Epithelial cell of proximal tubule (primary cell): ENCODE data around the gene CELA3B. TPM values are rescaled to one million over a fixed set of nuclear protein-coding genes. Genes with fewer than 3 reads are reported as not detected.
"Not testable (repeated sequence)": the region's sequence is repeated elsewhere in the genome, so short reads cannot be mapped to it uniquely, and the experiment has no call there.

ENCODE experiments used
- DNase-seq: peaks from one replicate; pipeline ENCODE4 v3.0.0-alpha.2; 2011; ENCODE audit warnings: low read depth
- H3K4me3 ChIP-seq: 2 replicates; pipeline ENCODE4 v1.5.1; 2011; ENCODE audit warnings: low read depth, mild to moderate bottlenecking, low read length
- total RNA-seq: library from RNA; depleted of rRNA; stranded (reverse); fragments of >200 nt; gene quantifications from 2 replicates; pipeline ENCODE4 v1.2.3, GENCODE V29; 2015
- TF ChIP-seq, protein P1 (sequence below): conservative IDR thresholded peaks from 2 replicates; pipeline ENCODE4 v1.5.1; 2012; ENCODE audit warnings: low read depth, mild to moderate bottlenecking, low read length

The CELA3B gene
- total RNA-seq, 1 donor from 2014 or later = not detected

- DNase-seq = no peak
- no peak within 1 kb of the TSS for H3K4me3 ChIP-seq
- TF ChIP-seq, protein P1, sequence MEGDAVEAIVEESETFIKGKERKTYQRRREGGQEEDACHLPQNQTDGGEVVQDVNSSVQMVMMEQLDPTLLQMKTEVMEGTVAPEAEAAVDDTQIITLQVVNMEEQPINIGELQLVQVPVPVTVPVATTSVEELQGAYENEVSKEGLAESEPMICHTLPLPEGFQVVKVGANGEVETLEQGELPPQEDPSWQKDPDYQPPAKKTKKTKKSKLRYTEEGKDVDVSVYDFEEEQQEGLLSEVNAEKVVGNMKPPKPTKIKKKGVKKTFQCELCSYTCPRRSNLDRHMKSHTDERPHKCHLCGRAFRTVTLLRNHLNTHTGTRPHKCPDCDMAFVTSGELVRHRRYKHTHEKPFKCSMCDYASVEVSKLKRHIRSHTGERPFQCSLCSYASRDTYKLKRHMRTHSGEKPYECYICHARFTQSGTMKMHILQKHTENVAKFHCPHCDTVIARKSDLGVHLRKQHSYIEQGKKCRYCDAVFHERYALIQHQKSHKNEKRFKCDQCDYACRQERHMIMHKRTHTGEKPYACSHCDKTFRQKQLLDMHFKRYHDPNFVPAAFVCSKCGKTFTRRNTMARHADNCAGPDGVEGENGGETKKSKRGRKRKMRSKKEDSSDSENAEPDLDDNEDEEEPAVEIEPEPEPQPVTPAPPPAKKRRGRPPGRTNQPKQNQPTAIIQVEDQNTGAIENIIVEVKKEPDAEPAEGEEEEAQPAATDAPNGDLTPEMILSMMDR = no peak
These were observed 24.6 kb downstream of the CELA3B start, which contains the start of gene CELA3A for GRCh38 chr1:22001409-22001808. CELA3A (plus strand) TSS chr1:22001657; CDS start chr1:22001675, 18 bp downstream.

GRCh38 chr1:22002461-22002860 is 25.6 kb downstream of the CELA3B start:
- DNase-seq = not testable (repeated sequence)

GRCh38 chr1:22002875-22003274 is 26.1 kb downstream of the CELA3B start:
- not testable (repeated sequence) for DNase-seq, H3K4me3 ChIP-seq

More at GRCh38 chr1:22002461-22002860, 25.6 kb downstream of the CELA3B start:
- not testable (repeated sequence) for H3K4me3 ChIP-seq

DNA sequence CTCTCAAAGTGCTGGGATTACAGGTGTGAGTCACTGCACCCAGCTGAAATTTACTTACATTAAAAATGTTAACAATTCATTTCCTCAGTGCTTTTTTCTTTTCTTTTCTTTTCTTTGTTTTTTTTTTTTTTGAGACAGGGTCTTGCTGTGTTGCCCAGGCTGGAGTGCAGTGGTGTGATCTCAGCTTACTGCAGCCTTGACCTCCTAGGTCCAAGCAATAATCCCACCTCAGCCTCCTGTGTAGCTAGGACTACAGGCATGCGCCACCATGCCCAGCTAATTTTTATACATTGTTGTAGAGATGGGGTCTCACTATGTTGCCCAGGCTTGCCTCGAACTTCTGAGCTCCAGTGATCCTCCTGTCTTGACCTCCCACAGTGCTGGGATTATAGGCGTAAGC is 27.1 kb downstream of the CELA3B start:
- not testable (repeated sequence) for H3K4me3 ChIP-seq, DNase-seq

DNA sequence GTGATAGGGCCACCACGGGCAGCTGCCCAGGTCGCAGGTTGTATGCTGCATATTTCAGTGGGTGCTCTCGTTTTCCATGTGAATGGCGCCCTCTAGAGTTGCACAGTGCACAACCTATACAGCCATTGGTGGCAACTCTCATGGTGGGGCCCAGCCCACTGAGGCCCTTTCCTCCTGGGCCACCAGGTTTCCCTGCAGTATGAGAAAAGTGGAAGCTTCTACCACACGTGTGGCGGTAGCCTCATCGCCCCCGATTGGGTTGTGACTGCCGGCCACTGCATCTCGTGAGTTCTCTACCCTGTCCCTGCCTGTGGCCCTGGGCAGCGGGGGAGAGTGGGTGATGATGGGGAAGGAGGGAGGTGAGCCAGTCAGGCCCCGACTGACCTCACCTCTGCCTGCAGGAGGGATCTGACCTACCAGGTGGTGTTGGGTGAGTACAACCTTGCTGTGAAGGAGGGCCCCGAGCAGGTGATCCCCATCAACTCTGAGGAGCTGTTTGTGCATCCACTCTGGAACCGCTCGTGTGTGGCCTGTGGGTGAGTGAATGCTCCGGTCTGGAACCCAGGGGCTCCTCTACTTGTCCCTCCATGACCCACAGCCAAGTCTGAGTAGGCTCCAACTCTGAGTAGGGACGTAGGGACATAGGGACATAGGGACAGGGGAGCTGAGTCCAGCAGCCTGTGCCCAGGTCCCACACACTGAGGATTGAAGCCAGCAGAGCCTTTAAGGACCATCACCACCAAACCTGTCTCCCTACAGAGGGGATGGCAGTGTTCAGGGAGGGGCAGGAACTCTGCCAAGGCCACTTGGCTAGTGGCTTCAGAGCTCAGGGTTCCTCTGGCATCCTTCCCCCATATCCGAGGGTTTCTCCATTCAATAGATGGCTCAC is 28.7 kb downstream of the CELA3B start:
- TF ChIP-seq, protein P1 = peak; percentile 48
- DNase-seq = not testable (repeated sequence)

GRCh38 chr1:22006736-22007135 is 29.9 kb downstream of the CELA3B start:
- H3K4me3 ChIP-seq, DNase-seq: not testable (repeated sequence)

More for the DNA sequence above, 28.7 kb downstream of the CELA3B start:
- not testable (repeated sequence) for H3K4me3 ChIP-seq

- not testable (repeated sequence) for DNase-seq, H3K4me3 ChIP-seq
These were observed 30.4 kb downstream of the CELA3B start for GRCh38 chr1:22007262-22007661.

- H3K4me3 ChIP-seq, DNase-seq: not testable (repeated sequence)
These were observed 32.7 kb downstream of the CELA3B start for GRCh38 chr1:22009566-22009965.

DNA sequence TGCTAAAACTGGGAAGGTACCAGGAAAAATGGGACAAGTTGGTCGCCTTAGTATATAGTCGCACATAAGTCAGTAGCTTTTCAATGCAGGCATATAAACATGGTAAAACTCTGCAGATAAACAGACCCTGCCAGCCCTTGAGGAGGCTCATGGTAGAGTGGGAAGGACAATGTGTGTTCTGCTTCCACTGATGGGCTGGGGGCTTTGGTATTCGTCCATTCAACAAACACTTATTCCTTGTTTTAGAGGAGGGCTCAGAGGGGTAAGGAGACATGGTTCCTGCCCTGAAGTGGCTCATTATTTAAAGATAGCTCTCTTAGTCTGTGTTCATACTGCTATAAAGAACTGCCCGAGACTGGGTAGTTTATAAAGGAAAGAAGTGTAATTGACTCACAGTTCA is 35.9 kb downstream of the CELA3B start:
- H3K4me3 ChIP-seq = not testable (repeated sequence)

GRCh38 chr1:22014575-22015206 is 37.9 kb downstream of the CELA3B start:
- H3K4me3 ChIP-seq, DNase-seq: not testable (repeated sequence)

More for the DNA sequence above, 35.9 kb downstream of the CELA3B start:
- DNase-seq = not testable (repeated sequence)

GRCh38 chr1:22018583-22019559 is 42.0 kb downstream of the CELA3B start:
- DNase-seq = peak; percentile 58
- no peak overlapping the region for H3K4me3 ChIP-seq
- TF ChIP-seq, protein P1 = peak; percentile 39
